ENCODE data around the gene PSMC4. TPM values are rescaled to one million over a fixed set of nuclear protein-coding genes. Genes with fewer than 3 reads are reported as not detected.

Gene PSMC4
- total RNA-seq, 1 experiment from 2014 or later: 111 TPM

GRCh38 chr19:39936622-39937021, 34.3 kb upstream of the PSMC4 start:
- no peaks in the 10 kb centered on the region for H3K27me3 Mint-ChIP-seq (ENCODE audit: low read depth)
- no peak overlapping the region for H3K27ac Mint-ChIP-seq
- no peak overlapping the region for H3K27ac ChIP-seq (ENCODE audit: insufficient read length, low read depth, low read length)
- no CpG with 5 or more reads among the region's 6 CpGs for WGBS (ENCODE audit: extremely low coverage, insufficient read length, low lambda C conversion rate)
- no peak for DNase-seq
- no peak overlapping the region for H2BK120ac ChIP-seq (ENCODE audit: low read depth, low read length, poor library complexity, severe bottlenecking)
- H3K18ac ChIP-seq (ENCODE audit: insufficient read length, low read depth, low read length): no peak overlapping the region
- H3K4me1 ChIP-seq (ENCODE audit: insufficient read depth, low read length): no peaks in the 10 kb centered on the region
- no peaks in the 10 kb centered on the region for H3K27me3 ChIP-seq (ENCODE audit: insufficient read depth, low read length)
- H2BK20ac ChIP-seq (ENCODE audit: low read depth, low read length, poor library complexity, severe bottlenecking): no peak overlapping the region
- H3K23ac ChIP-seq (ENCODE audit: insufficient read length, low read depth, low read length): no peak overlapping the region
- TF ChIP-seq CTCF (conservative IDR thresholded peaks at IDR 0.05): no peak
- no peak overlapping the region for H3T11ph ChIP-seq (ENCODE audit: low read length)
- no peaks in the 10 kb centered on the region for H3K9me3 ChIP-seq (ENCODE audit: control insufficient read depth, low read depth, low read length)
- no peaks in the 10 kb centered on the region for H3K23me2 ChIP-seq (ENCODE audit: insufficient read length, low read depth, low read length, poor library complexity, severe bottlenecking)
- no peaks in the 10 kb centered on the region for H4K20me1 ChIP-seq (ENCODE audit: control insufficient read depth, insufficient read depth, insufficient read length)
- H3K79me1 ChIP-seq (ENCODE audit: insufficient read depth, low read depth, low read length, poor library complexity, severe bottlenecking): no peaks in the 10 kb centered on the region
- H3K36me3 Mint-ChIP-seq (ENCODE audit: insufficient read depth in 1 of 3, low read depth in 3 of 3): no peaks in the 10 kb centered on the region
- no peak overlapping the region for H3K4me2 ChIP-seq (ENCODE audit: insufficient read depth, insufficient read length, low read length)
- H4K8ac ChIP-seq (replicated peaks; ENCODE audit: insufficient read length, low read depth, low read length): no peak overlapping the region
- H2BK12ac ChIP-seq (ENCODE audit: insufficient read length, low read depth, low read length): no peak overlapping the region
- H4K5ac ChIP-seq (ENCODE audit: insufficient read length, low read depth, low read length): no peak overlapping the region
- H2BK15ac ChIP-seq (ENCODE audit: low read depth, low read length): no peak overlapping the region
- H2BK5ac ChIP-seq (ENCODE audit: insufficient read length, low read length): no peak overlapping the region
- H3K56ac ChIP-seq (ENCODE audit: insufficient read length, low read depth, low read length): no peak overlapping the region
- H3K4me1 Mint-ChIP-seq: peaks cover under 1 to 2% of the 10 kb centered on the region in 2 experiments; a peak in 3 of 4 replicates
- no peak overlapping the region for H2AFZ ChIP-seq (ENCODE audit: low read length)
- peaks cover 0 to 2% of the 10 kb centered on the region in 2 experiments; a peak in 1 of 5 replicates for H3K9me3 Mint-ChIP-seq
- no peaks in the 10 kb centered on the region for H3K79me2 ChIP-seq (ENCODE audit: insufficient read depth, low read length)
- H4K91ac ChIP-seq (ENCODE audit: insufficient read length, low read depth, low read length): no peak overlapping the region
- H3K14ac ChIP-seq (ENCODE audit: insufficient read depth, low read length): no peak overlapping the region
- no peak overlapping the region for H3K4ac ChIP-seq (ENCODE audit: low read depth, low read length)
- no peak overlapping the region for H3K4me3 Mint-ChIP-seq
- no peak overlapping the region for H2AK5ac ChIP-seq (ENCODE audit: insufficient read length, low read length)
- H3K9ac ChIP-seq (ENCODE audit: extremely low read depth, insufficient read length, low read length): no peak overlapping the region
